Smooth muscle cell (in vitro differentiated cells): ENCODE data around the gene PIK3CB. TPM values are rescaled to one million over a fixed set of nuclear protein-coding genes. Genes with fewer than 3 reads are reported as not detected.

Source experiments
- DNase-seq: peaks from one replicate; lab custom pipeline; 2025; ENCODE audit not compliant: unreplicated experiment; lab: John Stamatoyannopoulos, UW
- H2AFZ ChIP-seq: fragments of 200-600 bp; sonication (generic); 2 replicates; pipeline ENCODE4 v1.6.0; 2016; ENCODE audit warnings: antibody characterized with exemption, low read depth, mild to moderate bottlenecking
- H3F3A ChIP-seq: fragments of 200-600 bp; sonication (generic); 2 replicates; pipeline ENCODE4 v1.6.0; 2017; ENCODE audit warnings: antibody characterized with exemption, low read depth
- H3K27ac ChIP-seq: fragments of 200-600 bp; sonication (generic); 2 replicates; pipeline ENCODE4 v1.5.1; 2016; ENCODE audit warnings: low read depth, mild to moderate bottlenecking
- H3K27me3 ChIP-seq: fragments of 200-600 bp; sonication (generic); 2 replicates; pipeline ENCODE4 v1.6.1; 2016; ENCODE audit warnings: low read depth, mild to moderate bottlenecking
- H3K36me3 ChIP-seq: fragments of 200-600 bp; sonication (generic); 2 replicates; pipeline ENCODE4 v1.5.1; 2016; ENCODE audit warnings: low read depth
- H3K4me1 ChIP-seq: fragments of 200-600 bp; sonication (generic); 2 replicates; pipeline ENCODE4 v1.5.1; 2016; ENCODE audit warnings: low read depth
- H3K4me2 ChIP-seq: fragments of 200-600 bp; sonication (generic); 2 replicates; pipeline ENCODE4 v1.6.0; 2016; ENCODE audit warnings: mild to moderate bottlenecking
- H3K4me3 ChIP-seq: fragments of 200-600 bp; sonication (generic); 2 replicates; pipeline ENCODE4 v1.5.1; 2016; ENCODE audit warnings: mild to moderate bottlenecking
- H3K79me2 ChIP-seq: fragments of 200-600 bp; sonication (generic); 2 replicates; pipeline ENCODE4 v1.6.0; 2016; ENCODE audit warnings: low read depth, mild to moderate bottlenecking
- H3K9ac ChIP-seq: fragments of 200-600 bp; sonication (generic); 2 replicates; pipeline ENCODE4 v1.6.0; 2016; ENCODE audit warnings: low read depth
- H3K9me3 ChIP-seq: fragments of 200-600 bp; sonication (generic); replicated peaks from 2 replicates; pipeline ENCODE4 v1.5.1; 2016; ENCODE audit warnings: low read depth
- H4K20me1 ChIP-seq: fragments of 200-600 bp; sonication (generic); 2 replicates; pipeline ENCODE4 v1.6.0; 2016; ENCODE audit warnings: low read depth
- WGBS: methylation state at CpG from one replicate; pipeline ENCODE4 v1.1.7; 2016; ENCODE audit warnings: low lambda C conversion rate; 5-methylcytosine and 5-hydroxymethylcytosine counted together
- polyA plus RNA-seq: library from polyadenylated mRNA; unstranded; fragments of >200 nt; fragmentation: Nextera tagmentation; extraction: Ambion mirVana; gene quantifications from 2 replicates; pipeline ENCODE4 v1.2.1, GENCODE V29; 2016
- total RNA-seq: library from RNA; depleted of rRNA; stranded (reverse); fragments of >200 nt; gene quantifications from 2 replicates; pipeline ENCODE4 v1.2.3, GENCODE V29; 2014
- TF ChIP-seq, protein P1 (sequence below): fragments of 200-600 bp; sonication (generic); IDR thresholded peaks from 2 replicates; pipeline ENCODE4 v1.5.1; 2017; ENCODE audit warnings: borderline replicate concordance, mild to moderate bottlenecking, antibody characterized with exemption; ENCODE audit not compliant: insufficient read depth, poor library complexity, severe bottlenecking

PIK3CB gene
- total and polyA plus RNA-seq, 2 experiments from 2014 or later = 2.6 to 4.5 TPM

- H2AFZ ChIP-seq = no peak overlapping the region
- 90% methylated on average over 4 of the region's 4 CpGs for WGBS
- H3K4me3 ChIP-seq = no peak overlapping the region
- no peaks in the 10 kb centered on the region for H3K36me3 ChIP-seq
- no peak overlapping the region for H3K4me2 ChIP-seq
- no peak overlapping the region for H3K27ac ChIP-seq
- TF ChIP-seq, protein P1, sequence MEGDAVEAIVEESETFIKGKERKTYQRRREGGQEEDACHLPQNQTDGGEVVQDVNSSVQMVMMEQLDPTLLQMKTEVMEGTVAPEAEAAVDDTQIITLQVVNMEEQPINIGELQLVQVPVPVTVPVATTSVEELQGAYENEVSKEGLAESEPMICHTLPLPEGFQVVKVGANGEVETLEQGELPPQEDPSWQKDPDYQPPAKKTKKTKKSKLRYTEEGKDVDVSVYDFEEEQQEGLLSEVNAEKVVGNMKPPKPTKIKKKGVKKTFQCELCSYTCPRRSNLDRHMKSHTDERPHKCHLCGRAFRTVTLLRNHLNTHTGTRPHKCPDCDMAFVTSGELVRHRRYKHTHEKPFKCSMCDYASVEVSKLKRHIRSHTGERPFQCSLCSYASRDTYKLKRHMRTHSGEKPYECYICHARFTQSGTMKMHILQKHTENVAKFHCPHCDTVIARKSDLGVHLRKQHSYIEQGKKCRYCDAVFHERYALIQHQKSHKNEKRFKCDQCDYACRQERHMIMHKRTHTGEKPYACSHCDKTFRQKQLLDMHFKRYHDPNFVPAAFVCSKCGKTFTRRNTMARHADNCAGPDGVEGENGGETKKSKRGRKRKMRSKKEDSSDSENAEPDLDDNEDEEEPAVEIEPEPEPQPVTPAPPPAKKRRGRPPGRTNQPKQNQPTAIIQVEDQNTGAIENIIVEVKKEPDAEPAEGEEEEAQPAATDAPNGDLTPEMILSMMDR = no peak
- H3K79me2 ChIP-seq = no peaks in the 10 kb centered on the region
- no peaks in the 10 kb centered on the region for H3K4me1 ChIP-seq
- H3K27me3 ChIP-seq = no peaks in the 10 kb centered on the region
- no peak for DNase-seq
- H3K9me3 ChIP-seq = peaks cover 7% of the 10 kb centered on the region
- no peaks in the 10 kb centered on the region for H4K20me1 ChIP-seq
- H3F3A ChIP-seq = no peaks in the 10 kb centered on the region
- no peak overlapping the region for H3K9ac ChIP-seq
Observed at GRCh38 chr3:138642226-138642926, 192.4 kb downstream of the PIK3CB start.

GRCh38 chr3:138640537-138640936 lies 194.2 kb downstream of the PIK3CB start:
- peaks cover under 1% of the 10 kb centered on the region for H3K9me3 ChIP-seq
- H3K27me3 ChIP-seq = no peaks in the 10 kb centered on the region
- no peaks in the 10 kb centered on the region for H4K20me1 ChIP-seq
- no peak overlapping the region for H2AFZ ChIP-seq
- TF ChIP-seq, protein P1 = no peak
- WGBS = 84% methylated on average over 4 of the region's 4 CpGs
- H3K79me2 ChIP-seq = no peaks in the 10 kb centered on the region
- H3K27ac ChIP-seq = no peak overlapping the region
- H3K4me2 ChIP-seq = no peak overlapping the region
- H3K36me3 ChIP-seq = no peaks in the 10 kb centered on the region
- H3F3A ChIP-seq = no peaks in the 10 kb centered on the region
- no peak overlapping the region for H3K4me3 ChIP-seq
- no peak overlapping the region for H3K9ac ChIP-seq
- no peaks in the 10 kb centered on the region for H3K4me1 ChIP-seq
- no peak for DNase-seq

DNA sequence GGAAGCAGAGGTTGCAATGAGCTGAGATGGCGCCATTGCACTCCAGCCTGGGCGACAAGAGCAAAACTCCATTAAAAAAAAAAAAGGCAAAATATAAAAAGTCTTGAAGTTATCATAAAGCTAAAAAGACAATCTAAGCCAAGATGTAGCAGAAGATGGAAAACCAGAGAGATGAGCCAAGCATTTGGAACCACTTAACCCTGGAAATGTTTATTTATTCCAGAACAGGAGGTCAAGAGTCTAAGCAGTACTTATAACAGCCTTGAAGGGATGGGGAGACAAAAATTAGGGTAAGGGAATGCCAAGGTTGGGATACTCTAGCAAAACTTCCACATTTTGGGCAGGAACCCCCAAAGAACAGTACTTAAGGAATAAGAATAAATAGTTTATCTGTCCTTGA lies 196.1 kb downstream of the PIK3CB start:
- H3K4me1 ChIP-seq = no peaks in the 10 kb centered on the region
- H3K9ac ChIP-seq = no peak overlapping the region
- H2AFZ ChIP-seq = no peak overlapping the region
- TF ChIP-seq, protein P1 = no peak
- DNase-seq = no peak
- H3K27ac ChIP-seq = no peak overlapping the region
- H3K9me3 ChIP-seq = no peaks in the 10 kb centered on the region
- WGBS = 95% methylated on average over 2 of the region's 2 CpGs
- no peaks in the 10 kb centered on the region for H3F3A ChIP-seq
- H3K27me3 ChIP-seq = no peaks in the 10 kb centered on the region
- no peak overlapping the region for H3K4me2 ChIP-seq
- no peak overlapping the region for H3K4me3 ChIP-seq
- no peaks in the 10 kb centered on the region for H3K79me2 ChIP-seq
- H3K36me3 ChIP-seq = no peaks in the 10 kb centered on the region
- H4K20me1 ChIP-seq = no peaks in the 10 kb centered on the region

- TF ChIP-seq, protein P1 = no peak
Observed at GRCh38 chr3:138629526-138629925, 205.2 kb downstream of the PIK3CB start.

More at GRCh38 chr3:138629526-138629925, 205.2 kb downstream of the PIK3CB start:
- no peak overlapping the region for H3K9ac ChIP-seq
- DNase-seq = no peak
- H3F3A ChIP-seq = no peaks in the 10 kb centered on the region
- no peak overlapping the region for H3K27ac ChIP-seq
- H3K79me2 ChIP-seq = no peaks in the 10 kb centered on the region
- H3K9me3 ChIP-seq = no peaks in the 10 kb centered on the region
- no peaks in the 10 kb centered on the region for H3K4me1 ChIP-seq
- no peak overlapping the region for H3K4me3 ChIP-seq
- no peak overlapping the region for H3K4me2 ChIP-seq
- H3K27me3 ChIP-seq = no peaks in the 10 kb centered on the region
- H2AFZ ChIP-seq = no peak overlapping the region
- H3K36me3 ChIP-seq = no peaks in the 10 kb centered on the region
- 65% methylated on average over 6 of the region's 6 CpGs for WGBS
- no peaks in the 10 kb centered on the region for H4K20me1 ChIP-seq
